ENCODE measurements around the gene PECR.

- no peak for TF ChIP-seq POLR2A (IDR thresholded peaks at IDR 0.05; ENCODE audit: low read length)
- no peak for TF ChIP-seq GATA1 (IDR thresholded peaks at IDR 0.05; ENCODE audit: low read depth, low read length)
Measured at GRCh38 chr2:216086207-216086893, 4.7 kb upstream of the PECR start.
